GM12878 (cell line): Measurements from ENCODE around the gene FYB1. TPM values are rescaled to one million over a fixed set of nuclear protein-coding genes. Genes with fewer than 3 reads are reported as not detected.

Experiments used
- ATAC-seq: fragments of 200-7000 bp; cut with Tn5 transposase; 3 replicates; pipeline ENCODE4 v1.9.1; 2020; ENCODE audit warnings: mild to moderate bottlenecking, moderate library complexity
- BruUV-seq: library from RNA; stranded (reverse); fragments of 400-500 nt; replicated peaks from 2 replicates; lab custom pipeline; 2021; lab: Mats Ljungman, UMichigan
- CTCF ChIA-PET: fragments of 300-600 bp; sonication (Branson Sonifier 250); formaldehyde crosslinking; extraction: SDS; loops from one replicate; lab custom pipeline; 2021; ENCODE audit warnings: inconsistent platforms; lab: Yijun Ruan, JAX
- POLR2A ChIA-PET: fragments of 350-600 bp; formaldehyde crosslinking; extraction: SDS; loops from one replicate; lab custom pipeline; 2021; ENCODE audit warnings: inconsistent platforms; lab: Charles Lee
- RAD21 ChIA-PET: fragments of 300-600 bp; sonication (Branson Sonifier 250); formaldehyde crosslinking; loops from one replicate; lab custom pipeline; 2023; ENCODE audit warnings: antibody characterized with exemption; ENCODE audit not compliant: unreplicated experiment; lab: Charles Lee
- SMC1A ChIA-PET: fragments of 300-600 bp; sonication (Branson Sonifier 250); formaldehyde crosslinking; loops from one replicate; lab custom pipeline; 2023; ENCODE audit not compliant: unreplicated experiment, uncharacterized antibody; lab: Charles Lee
- DNase-seq: peaks from one replicate; pipeline ENCODE4 v3.0.0-alpha.2; 2011; ENCODE audit warnings: low read depth, low spot score
- FAIRE-seq: peaks from 3 replicates; lab custom pipeline; 2011; peaks lifted over from hg19 to GRCh38; lab: Jason Lieb, UNC
- H2AFZ ChIP-seq: 2 replicates; pipeline ENCODE4 v1.6.0; 2011; ENCODE audit warnings: low read depth, low read length, control low read depth; ENCODE audit not compliant: control insufficient read depth
- H3K27ac ChIP-seq: 2 replicates; pipeline ENCODE4 v1.5.1; 2011; ENCODE audit warnings: control low read depth; ENCODE audit not compliant: control insufficient read depth, insufficient read depth
- H3K27me3 ChIP-seq, 2 experiments: replicated peaks in 1 of 2; 2 replicates each; pipeline versions ENCODE4 v1.6.0 to v1.6.1; 2011; ENCODE audit warnings: low read length in 1 of 2; ENCODE audit not compliant: control insufficient read depth in 2 of 2, insufficient read depth in 2 of 2
- H3K36me3 ChIP-seq, 2 experiments: 2 replicates each; pipeline ENCODE4 v1.5.1; 2011; ENCODE audit warnings: low read length in 1 of 2; ENCODE audit not compliant: control insufficient read depth in 2 of 2, insufficient read depth in 2 of 2
- H3K4me1 ChIP-seq: 2 replicates; pipeline ENCODE4 v1.6.1; 2011; ENCODE audit warnings: mild to moderate bottlenecking, low read length, moderate library complexity, mixed read lengths; ENCODE audit not compliant: control insufficient read depth, insufficient read depth
- H3K4me2 ChIP-seq: 2 replicates; pipeline ENCODE4 v1.6.0; 2011; ENCODE audit warnings: control low read depth; ENCODE audit not compliant: control insufficient read depth, insufficient read depth
- H3K4me3 ChIP-seq: fragments of 200-600 bp; sonication (generic); 2 replicates; pipeline ENCODE4 v1.5.1; 2016
- H3K79me2 ChIP-seq: 2 replicates; pipeline ENCODE4 v1.6.0; 2011; ENCODE audit warnings: low read length; ENCODE audit not compliant: control insufficient read depth, insufficient read depth
- H3K9ac ChIP-seq: 2 replicates; pipeline ENCODE4 v1.8.0; 2011; ENCODE audit warnings: low read length, control low read depth, mixed read lengths; ENCODE audit not compliant: control insufficient read depth, insufficient read depth
- H3K9me3 ChIP-seq: replicated peaks from 3 replicates; pipeline ENCODE4 v1.5.1; 2011; ENCODE audit warnings: mild to moderate bottlenecking, low read length; ENCODE audit not compliant: control insufficient read depth, insufficient read depth
- H4K20me1 ChIP-seq: 2 replicates; pipeline ENCODE4 v1.6.0; 2011; ENCODE audit not compliant: control insufficient read depth, insufficient read depth
- BMI1 ChIP-seq: fragments of 450-650 bp; IDR thresholded peaks from 2 replicates; pipeline ENCODE4 v1.6.1; 2016; ENCODE audit warnings: mild to moderate bottlenecking, moderate library complexity, borderline replicate concordance
- CHD4 ChIP-seq: fragments of 200-600 bp; sonication (generic); IDR thresholded peaks from 2 replicates; pipeline ENCODE4 v1.6.1; 2016; ENCODE audit warnings: mild to moderate bottlenecking
- FOS ChIP-seq: IDR thresholded peaks from 3 replicates; pipeline ENCODE4 v1.6.1; 2011; ENCODE audit warnings: borderline replicate concordance; ENCODE audit not compliant: insufficient read length; ENCODE audit errors: extremely low read depth
- HDGF ChIP-seq: fragments of 450-650 bp; IDR thresholded peaks from 2 replicates; pipeline ENCODE4 v1.6.1; 2016; ENCODE audit warnings: antibody characterized with exemption
- JUNB ChIP-seq: IDR thresholded peaks from 2 replicates; pipeline ENCODE4 v1.6.1; 2016; ENCODE audit warnings: antibody characterized with exemption, mild to moderate bottlenecking
- MEF2B ChIP-seq: fragments of 450-650 bp; IDR thresholded peaks from 2 replicates; pipeline ENCODE4 v1.6.1; 2018; ENCODE audit warnings: mild to moderate bottlenecking, moderate library complexity; ENCODE audit not compliant: partially characterized antibody, poor library complexity, severe bottlenecking
- MYC ChIP-seq: IDR thresholded peaks from 2 replicates; pipeline ENCODE4 v1.6.1; 2011; ENCODE audit warnings: mild to moderate bottlenecking, low read length, moderate library complexity, inconsistent platforms; ENCODE audit not compliant: insufficient read depth, insufficient replicate concordance, insufficient read length, severe bottlenecking
- NBN ChIP-seq: fragments of 450-650 bp; IDR thresholded peaks from 2 replicates; pipeline ENCODE4 v1.6.1; 2016
- NR2F1 ChIP-seq: fragments of 450-650 bp; conservative IDR thresholded peaks from 2 replicates; pipeline ENCODE4 v1.6.1; 2017; ENCODE audit warnings: mild to moderate bottlenecking
- TCF3 ChIP-seq: IDR thresholded peaks from 2 replicates; pipeline ENCODE4 v1.6.1; 2012; ENCODE audit warnings: low read depth, mild to moderate bottlenecking, low read length, borderline replicate concordance; ENCODE audit not compliant: insufficient read depth
- YY1 ChIP-seq: IDR thresholded peaks from 2 replicates; pipeline ENCODE4 v1.6.1; 2011; ENCODE audit warnings: low read depth, mild to moderate bottlenecking, low read length
- ZZZ3 ChIP-seq: IDR thresholded peaks from 2 replicates; pipeline ENCODE4 v1.6.1; 2011; ENCODE audit warnings: low read depth; ENCODE audit not compliant: control insufficient read depth, insufficient read length
- WGBS: methylation state at CpG from one replicate; pipeline ENCODE4 v1.1.6; 2016; ENCODE audit warnings: low lambda C conversion rate; ENCODE audit not compliant: insufficient replicate concordance, insufficient coverage; ENCODE audit errors: missing lambda C conversion rate; 5-methylcytosine and 5-hydroxymethylcytosine counted together
- in situ Hi-C: fragments of 300-500 bp; cut with MboI; formaldehyde crosslinking; loops from 9 replicates; pipeline ENCODE4 v1.14.3; 2018; ENCODE audit warnings: mixed read lengths
- intact Hi-C: fragments of 100-400 bp; cut with micrococcal nuclease; formaldehyde crosslinking; loops from one replicate; pipeline ENCODE4 v1.14.2; 2022; ENCODE audit not compliant: unreplicated experiment
- polyA plus RNA-seq, 11 experiments: library from polyadenylated mRNA; depleted of rRNA in 4 of 11; unstranded in 6 of 11; stranded (reverse) in 5 of 11; fragments of >200 nt; fragmentation: Nextera tagmentation in 4 of 11; fragmentation: Illumina TruSeq in 1 of 11; extraction: Ambion mirVana in 4 of 11; extraction: Trizol in 1 of 11; gene quantifications; 1 replicate in 1 of 11; 2 replicates in 10 of 11; pipeline versions ENCODE4 v1.2.1 to v1.2.3, GENCODE V29; 2011 to 2016; ENCODE audit warnings: inconsistent platforms in 2 of 11, missing spikeins in 2 of 11, low read depth in 1 of 11
- total RNA-seq, 4 experiments: library from RNA; depleted of rRNA in 3 of 4; stranded (reverse); fragments of >200 nt in 3 of 4; fragmentation: Illumina TruSeq in 1 of 4; extraction: Trizol in 1 of 4; gene quantifications; 2 replicates each; pipeline versions ENCODE4 v1.2.1 to v1.2.3, GENCODE V29; 2013 to 2021
- TF ChIP-seq, protein P1 (sequence below): fragments of 450-650 bp; formaldehyde crosslinking; IDR thresholded peaks from 2 replicates; pipeline ENCODE4 v1.4.0; 2020; ENCODE audit warnings: mild to moderate bottlenecking, moderate library complexity
- TF ChIP-seq, protein P2 (sequence below): fragments of 450-650 bp; IDR thresholded peaks from 2 replicates; pipeline ENCODE4 v1.6.1; 2017; ENCODE audit warnings: low read depth, mild to moderate bottlenecking, moderate library complexity

Gene FYB1
- total and polyA plus RNA-seq, 10 of the 15 experiments (the other 5 are each of a cell fraction or from before 2014, with no cell fraction given), result 0.06 to 4.3 (median 0.25) TPM; not detected in 2

DNA sequence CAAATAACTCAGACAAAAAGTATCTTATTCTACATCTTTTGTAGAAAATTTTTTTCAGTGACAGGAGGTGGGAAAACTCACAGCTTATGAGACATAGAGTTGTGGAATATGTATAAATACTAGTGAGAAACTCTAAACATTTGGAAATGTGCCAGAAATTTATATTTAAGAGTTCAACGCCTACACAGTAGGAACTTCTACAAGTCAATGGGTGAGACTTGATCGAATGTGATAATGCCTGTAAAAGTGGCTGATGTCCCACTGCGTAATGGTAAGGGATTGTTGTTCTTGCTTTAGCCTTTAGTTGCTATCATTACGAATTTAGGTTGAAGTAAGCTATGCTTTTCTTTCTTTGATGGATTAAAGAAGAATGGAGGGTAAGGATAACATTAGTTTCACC lies 105.2 kb downstream of the FYB1 start:
- no peak overlapping the region for H3K4me2 ChIP-seq
- no peak for TF ChIP-seq BMI1
- TF ChIP-seq, protein P1, sequence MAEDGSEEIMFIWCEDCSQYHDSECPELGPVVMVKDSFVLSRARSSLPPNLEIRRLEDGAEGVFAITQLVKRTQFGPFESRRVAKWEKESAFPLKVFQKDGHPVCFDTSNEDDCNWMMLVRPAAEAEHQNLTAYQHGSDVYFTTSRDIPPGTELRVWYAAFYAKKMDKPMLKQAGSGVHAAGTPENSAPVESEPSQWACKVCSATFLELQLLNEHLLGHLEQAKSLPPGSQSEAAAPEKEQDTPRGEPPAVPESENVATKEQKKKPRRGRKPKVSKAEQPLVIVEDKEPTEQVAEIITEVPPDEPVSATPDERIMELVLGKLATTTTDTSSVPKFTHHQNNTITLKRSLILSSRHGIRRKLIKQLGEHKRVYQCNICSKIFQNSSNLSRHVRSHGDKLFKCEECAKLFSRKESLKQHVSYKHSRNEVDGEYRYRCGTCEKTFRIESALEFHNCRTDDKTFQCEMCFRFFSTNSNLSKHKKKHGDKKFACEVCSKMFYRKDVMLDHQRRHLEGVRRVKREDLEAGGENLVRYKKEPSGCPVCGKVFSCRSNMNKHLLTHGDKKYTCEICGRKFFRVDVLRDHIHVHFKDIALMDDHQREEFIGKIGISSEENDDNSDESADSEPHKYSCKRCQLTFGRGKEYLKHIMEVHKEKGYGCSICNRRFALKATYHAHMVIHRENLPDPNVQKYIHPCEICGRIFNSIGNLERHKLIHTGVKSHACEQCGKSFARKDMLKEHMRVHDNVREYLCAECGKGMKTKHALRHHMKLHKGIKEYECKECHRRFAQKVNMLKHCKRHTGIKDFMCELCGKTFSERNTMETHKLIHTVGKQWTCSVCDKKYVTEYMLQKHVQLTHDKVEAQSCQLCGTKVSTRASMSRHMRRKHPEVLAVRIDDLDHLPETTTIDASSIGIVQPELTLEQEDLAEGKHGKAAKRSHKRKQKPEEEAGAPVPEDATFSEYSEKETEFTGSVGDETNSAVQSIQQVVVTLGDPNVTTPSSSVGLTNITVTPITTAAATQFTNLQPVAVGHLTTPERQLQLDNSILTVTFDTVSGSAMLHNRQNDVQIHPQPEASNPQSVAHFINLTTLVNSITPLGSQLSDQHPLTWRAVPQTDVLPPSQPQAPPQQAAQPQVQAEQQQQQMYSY (CRISPR knock-in tag), result no peak
- no peak for TF ChIP-seq NBN
- no peak for TF ChIP-seq FOS
- TF ChIP-seq MYC, result no peak
- no peak for TF ChIP-seq CHD4
- TF ChIP-seq TCF3, result no peak
- no peak for TF ChIP-seq HDGF
- no peak for TF ChIP-seq NR2F1
- no peak for TF ChIP-seq YY1
- TF ChIP-seq JUNB, result no peak
- TF ChIP-seq ZZZ3, result no peak
- TF ChIP-seq MEF2B, result no peak
- TF ChIP-seq, protein P2, sequence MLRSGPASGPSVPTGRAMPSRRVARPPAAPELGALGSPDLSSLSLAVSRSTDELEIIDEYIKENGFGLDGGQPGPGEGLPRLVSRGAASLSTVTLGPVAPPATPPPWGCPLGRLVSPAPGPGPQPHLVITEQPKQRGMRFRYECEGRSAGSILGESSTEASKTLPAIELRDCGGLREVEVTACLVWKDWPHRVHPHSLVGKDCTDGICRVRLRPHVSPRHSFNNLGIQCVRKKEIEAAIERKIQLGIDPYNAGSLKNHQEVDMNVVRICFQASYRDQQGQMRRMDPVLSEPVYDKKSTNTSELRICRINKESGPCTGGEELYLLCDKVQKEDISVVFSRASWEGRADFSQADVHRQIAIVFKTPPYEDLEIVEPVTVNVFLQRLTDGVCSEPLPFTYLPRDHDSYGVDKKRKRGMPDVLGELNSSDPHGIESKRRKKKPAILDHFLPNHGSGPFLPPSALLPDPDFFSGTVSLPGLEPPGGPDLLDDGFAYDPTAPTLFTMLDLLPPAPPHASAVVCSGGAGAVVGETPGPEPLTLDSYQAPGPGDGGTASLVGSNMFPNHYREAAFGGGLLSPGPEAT, result no peak
- POLR2A ChIA-PET, result no interaction called here
- no peak overlapping the region for H3K9ac ChIP-seq
- H3K79me2 ChIP-seq, result no peaks in the 10 kb centered on the region
- DNase-seq (no peak), FAIRE-seq (no peak), ATAC-seq (no peak)
- WGBS, result 41% methylated on average over 4 of the region's 4 CpGs
- SMC1A ChIA-PET, result no interaction called here
- RAD21 ChIA-PET, result interaction anchor here (0.6 kb wide), 1 partner anchor 12 kb away, joined by 4 read pairs; no protein-coding TSS in a partner anchor
- no peaks in the 10 kb centered on the region for H3K27me3 ChIP-seq
- H3K4me1 ChIP-seq, result no peaks in the 10 kb centered on the region
- H4K20me1 ChIP-seq, result no peaks in the 10 kb centered on the region
- no peaks in the 10 kb centered on the region for H3K9me3 ChIP-seq
- H3K36me3 ChIP-seq, result no peaks in the 10 kb centered on the region
- no peak overlapping the region for H3K4me3 ChIP-seq
- intact Hi-C loops (no loop called here), in situ Hi-C loops (no loop called here)
- no peak overlapping the region for H3K27ac ChIP-seq
- CTCF ChIA-PET, result interaction anchor here (1.2 kb wide), 1 partner anchor 11 kb away, joined by 3 read pairs; no protein-coding TSS in a partner anchor
- BruUV-seq, result no TSS peak
- no peak overlapping the region for H2AFZ ChIP-seq
